Hematopoietic multipotent progenitor cell (in vitro differentiated cells): ENCODE data around the gene RD3L. TPM values are rescaled to one million over a fixed set of nuclear protein-coding genes. Genes with fewer than 3 reads are reported as not detected.
"Not testable (repeated sequence)": the region's sequence is repeated elsewhere in the genome, so short reads cannot be mapped to it uniquely, and the experiment has no call there.

Experiments
- DNase-seq, 3 donors: peaks; one replicate each; pipeline ENCODE4 v3.0.0-alpha.2; 2011 to 2015; ENCODE audit warnings: low read depth in 2 of 3, low spot score in 2 of 3
- total RNA-seq: library from RNA; depleted of rRNA; stranded (reverse); fragments of >200 nt; gene quantifications from one replicate; pipeline ENCODE4 v1.2.3, GENCODE V29; 2012

RD3L gene
- total RNA-seq, 1 donor = not detected

DNA sequence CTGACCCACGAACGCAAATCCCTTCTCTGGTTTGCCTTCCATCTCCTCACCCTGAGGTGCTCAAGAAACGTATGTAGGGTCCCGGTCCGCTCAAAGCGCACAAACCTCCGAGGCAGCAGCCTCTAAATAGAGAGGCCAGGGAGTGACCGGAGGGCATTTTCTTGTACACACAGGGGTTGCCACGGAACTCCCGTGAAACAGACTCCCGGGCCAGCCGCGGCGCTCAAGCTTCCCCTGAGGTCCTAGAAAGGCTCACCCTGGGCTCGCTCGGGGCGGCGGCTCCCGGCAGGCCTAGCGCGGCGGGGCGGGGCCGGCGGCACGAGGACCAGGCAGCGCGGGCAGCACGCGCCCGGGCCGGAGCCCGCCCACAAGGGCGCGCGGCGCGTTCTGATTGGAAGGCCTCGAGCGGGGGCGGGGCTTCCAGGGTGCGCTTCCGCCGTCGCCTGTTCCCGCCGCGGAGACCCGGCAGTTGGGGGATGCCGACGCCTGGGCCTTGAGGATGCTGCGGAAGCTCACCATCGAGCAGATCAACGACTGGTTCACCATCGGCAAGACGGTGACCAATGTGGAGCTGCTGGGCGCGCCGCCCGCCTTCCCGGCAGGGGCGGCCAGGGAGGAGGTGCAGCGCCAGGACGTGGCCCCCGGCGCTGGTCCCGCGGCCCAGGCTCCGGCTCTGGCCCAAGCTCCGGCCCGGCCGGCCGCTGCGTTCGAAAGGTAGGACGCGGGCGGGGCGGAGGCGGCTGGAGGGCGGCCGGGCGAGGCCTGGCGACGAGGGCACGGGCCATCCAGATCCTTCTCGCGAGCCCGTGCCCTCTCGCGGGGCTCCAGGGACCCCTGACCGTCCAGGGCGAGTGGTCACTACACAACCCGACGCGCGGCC is 14.1 kb downstream of the RD3L start, which contains the start of gene TDRD9:
Gene TDRD9, plus strand, starts transcription at position 446 of the 880 bp plus-strand sequence. Its CDS starts 54 bp downstream, at position 500.
- DNase-seq = no peak

DNA sequence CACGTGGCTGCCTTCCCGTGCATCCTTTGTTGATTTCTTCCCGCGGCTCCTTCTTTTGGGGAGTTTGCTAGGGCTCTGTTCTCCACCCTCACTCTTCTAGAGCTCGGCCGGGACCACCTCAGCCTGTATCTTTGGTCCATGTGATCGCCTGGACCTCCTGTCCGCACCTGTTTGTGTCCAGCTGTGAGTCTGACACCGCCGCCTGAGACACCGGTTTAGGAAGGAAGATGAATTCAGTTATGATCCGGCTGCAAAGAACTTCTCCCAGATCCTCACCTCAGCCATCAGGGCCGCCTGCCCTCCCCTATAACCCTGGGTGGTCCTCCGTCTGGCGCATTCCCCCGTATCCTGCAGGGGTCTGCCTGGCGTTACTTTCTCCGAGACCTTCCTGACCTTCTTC is 14.8 kb downstream of the RD3L start:
- no peak for DNase-seq

DNA sequence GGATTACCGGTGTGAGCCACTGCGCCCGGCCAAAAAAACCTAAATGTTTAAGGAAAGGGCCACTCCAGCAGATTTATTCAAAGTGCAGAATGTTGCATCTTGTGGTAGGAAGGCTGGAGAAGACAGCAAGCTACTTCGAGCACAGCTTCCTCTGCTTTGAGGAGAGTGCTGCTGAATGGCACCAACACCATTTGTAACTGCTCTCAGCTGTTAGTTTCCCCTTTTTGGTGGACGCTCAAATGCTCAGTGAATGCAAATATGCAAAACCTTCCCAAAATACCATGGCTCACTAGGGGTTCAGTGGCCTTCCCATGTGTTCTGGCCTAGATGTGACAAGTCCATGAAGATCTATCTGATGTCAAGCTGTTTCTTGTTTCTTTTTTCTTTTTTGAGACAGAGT is 17.0 kb downstream of the RD3L start:
- DNase-seq = peak in 1 of 3 donors; percentile 20

DNA sequence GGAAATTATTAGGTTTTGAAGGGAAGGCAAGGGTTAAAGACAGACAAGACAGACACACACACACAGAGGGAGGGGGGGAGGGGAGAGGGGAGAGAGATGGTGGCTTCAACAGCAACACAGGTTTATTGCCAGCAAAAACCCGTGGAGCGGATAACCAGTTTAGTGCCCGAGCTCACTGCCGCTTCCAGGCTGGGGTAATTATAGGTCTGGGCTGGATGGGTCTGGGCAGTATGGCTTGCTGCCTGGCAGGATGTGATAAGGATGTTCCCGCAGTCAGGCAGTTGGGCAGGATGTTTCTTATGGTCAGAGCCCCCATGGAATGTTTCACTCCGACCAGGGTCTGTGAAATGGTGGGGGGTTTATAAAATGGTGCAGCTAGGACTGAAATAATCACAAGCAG is 18.5 kb downstream of the RD3L start:
- peak in 2 of 3 donors; percentile 69 to 85 for DNase-seq

DNA sequence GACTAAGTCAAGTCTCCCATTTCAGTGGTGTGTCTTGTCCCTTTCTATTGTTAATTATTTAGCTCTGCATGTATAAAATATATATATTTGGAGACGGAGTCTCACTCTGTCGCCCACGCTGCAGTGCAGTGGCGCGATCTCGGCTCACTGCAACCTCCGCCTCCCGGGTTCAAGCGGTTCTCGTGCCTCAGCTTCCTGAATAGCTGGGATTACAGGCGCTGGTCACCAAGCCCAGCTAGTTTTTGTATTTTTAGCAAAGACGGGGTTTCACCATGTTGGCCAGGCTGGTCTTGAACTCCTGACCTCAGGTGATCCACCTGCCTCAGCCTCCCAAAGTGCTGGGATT is 20.5 kb downstream of the RD3L start:
- not testable (repeated sequence) for DNase-seq

DNA sequence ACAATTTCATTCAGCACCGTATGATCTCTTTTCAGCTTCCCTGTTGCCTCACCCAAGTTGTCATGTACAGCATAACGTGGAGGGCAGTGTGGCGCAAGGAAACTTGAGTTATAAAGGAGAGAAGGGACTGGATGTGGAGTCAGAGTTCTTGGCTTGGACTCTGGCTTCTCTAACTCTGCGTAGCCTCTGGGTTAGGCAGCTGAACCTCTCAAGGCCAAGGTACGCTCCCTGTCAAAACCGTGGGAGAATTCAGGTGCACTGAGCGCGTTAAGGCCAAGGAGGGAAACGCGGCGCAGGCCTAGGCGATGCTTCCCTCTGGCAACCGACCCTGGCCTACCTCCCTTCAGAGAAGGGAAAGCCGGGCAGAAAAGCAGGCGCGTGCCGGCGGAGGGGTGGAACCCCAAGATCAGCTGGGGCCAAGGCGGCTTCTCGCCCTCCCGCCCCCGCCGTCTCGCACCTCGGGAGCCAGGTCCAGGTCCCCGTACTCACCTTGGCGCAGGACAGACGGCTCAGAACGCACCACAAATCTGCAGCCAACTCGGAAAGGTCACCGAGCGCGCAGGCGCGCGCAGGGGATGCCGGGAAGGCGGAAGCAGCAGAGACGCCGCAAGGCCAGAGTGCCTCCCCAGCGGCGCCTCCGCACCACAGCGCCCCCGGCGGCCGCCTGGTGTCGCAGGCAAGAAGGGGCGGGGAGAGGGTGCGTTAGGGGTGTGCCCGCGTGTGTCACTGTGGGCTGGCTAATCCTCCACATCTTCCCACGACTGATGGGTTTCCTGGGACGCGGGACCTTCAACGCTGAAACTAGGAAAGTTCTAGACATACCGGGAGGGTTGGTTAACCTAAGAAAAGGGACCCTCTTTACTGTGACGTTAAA is 21.1 kb downstream of the RD3L start:
- DNase-seq = peak; percentile 92 to 95 (median 92)

DNA sequence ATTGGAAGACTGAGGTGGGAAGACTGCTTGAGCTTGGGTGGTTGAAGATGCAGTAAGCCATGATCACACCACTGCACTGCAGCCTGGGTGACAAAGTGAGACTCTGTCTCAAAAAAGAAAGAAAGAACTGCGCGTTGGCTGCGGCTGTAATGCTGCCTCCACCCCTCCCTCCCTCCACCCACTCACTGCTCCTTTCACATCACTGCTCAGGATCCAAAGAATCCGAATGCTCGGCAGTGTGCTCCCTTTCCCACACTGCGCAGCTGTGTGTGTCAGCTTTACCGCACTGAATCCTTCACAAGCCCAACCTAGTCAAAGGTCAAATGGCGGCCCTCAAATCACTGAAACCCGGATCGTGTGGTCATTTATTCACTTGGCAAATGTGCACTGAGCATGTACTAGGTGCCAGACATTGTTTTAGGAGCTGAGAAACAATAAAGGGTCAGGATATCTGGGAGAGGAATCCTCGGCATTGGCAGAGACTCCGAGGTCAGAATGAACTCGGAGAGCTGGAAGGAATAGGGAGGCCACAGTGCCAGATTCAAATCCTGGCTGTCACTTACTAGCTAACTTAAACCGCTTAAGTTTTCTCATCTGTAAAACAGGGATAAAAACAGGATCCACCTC is 25.6 kb downstream of the RD3L start:
- DNase-seq = no peak

DNA sequence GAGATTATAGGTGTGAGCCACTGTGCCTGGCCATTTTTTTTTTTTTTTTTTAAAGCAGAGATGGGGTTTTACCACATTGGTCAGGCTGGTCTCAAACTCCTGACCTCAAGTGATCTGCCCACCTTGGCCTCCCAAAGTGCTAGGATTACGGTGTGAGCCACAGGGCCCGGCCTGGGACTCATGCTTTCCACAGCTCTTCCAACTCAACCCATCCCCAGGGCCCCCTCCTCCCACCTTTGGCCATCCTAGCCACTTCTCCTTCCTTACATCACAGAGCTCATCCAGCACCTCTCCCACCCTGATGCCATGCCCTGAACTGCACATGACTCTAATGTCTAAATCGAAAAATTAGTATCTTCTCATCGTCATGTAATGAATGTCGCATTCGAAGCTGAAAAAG is 26.7 kb downstream of the RD3L start:
- no peak for DNase-seq

DNA sequence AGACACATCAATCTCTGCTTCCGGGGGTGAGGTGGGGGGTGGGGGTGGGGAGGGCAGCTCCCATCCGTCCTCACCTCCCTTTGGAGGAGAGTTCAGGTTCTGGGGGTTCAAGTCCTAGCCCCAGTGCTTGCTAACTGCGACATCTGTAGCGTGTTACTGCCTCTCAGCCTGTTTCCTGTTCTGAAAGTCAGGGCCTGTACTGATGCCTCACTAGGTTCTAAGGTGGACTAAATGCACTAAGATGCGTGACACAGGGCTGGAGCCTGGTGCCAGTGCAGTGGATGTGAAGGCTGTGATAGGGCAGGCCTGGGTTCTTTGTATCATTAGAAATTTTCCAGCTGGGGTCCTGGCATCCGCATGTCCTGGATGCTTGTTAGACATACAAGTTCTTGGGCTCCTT is 31.3 kb downstream of the RD3L start:
- no peak for DNase-seq

DNA sequence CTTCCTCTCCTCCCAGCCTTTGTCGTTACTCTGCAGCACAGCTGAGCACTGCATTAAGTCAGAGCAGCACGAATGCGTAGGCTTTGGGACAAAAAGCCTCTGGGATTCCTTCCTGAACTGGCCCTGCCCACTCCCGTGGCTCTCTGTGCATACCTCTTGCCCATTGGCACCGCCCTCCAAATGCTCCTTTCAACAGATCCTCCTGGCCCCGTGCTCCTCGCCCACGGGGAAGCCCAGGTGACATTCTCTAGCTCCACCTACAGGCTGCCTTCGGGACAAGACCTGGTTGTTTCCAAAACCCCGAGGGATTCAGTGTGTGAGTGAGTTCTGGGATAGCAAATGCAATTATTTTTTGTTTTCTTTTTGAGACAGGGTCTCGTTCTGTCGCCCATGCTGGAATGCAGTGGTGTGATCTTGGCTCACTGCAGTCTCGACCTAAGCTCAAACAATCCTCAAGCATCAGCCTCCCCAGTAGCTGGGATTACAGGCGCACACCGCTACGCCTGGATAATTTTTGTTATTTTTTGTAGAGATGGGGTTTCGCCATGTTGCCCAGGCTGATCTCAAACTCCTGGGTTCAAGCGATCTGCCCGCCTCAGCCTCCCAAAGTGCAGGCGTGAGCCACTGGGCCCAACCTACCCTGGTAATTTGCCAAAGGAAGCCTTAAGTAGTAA is 31.9 kb downstream of the RD3L start:
- DNase-seq = peak; percentile 55 to 64 (median 61)

DNA sequence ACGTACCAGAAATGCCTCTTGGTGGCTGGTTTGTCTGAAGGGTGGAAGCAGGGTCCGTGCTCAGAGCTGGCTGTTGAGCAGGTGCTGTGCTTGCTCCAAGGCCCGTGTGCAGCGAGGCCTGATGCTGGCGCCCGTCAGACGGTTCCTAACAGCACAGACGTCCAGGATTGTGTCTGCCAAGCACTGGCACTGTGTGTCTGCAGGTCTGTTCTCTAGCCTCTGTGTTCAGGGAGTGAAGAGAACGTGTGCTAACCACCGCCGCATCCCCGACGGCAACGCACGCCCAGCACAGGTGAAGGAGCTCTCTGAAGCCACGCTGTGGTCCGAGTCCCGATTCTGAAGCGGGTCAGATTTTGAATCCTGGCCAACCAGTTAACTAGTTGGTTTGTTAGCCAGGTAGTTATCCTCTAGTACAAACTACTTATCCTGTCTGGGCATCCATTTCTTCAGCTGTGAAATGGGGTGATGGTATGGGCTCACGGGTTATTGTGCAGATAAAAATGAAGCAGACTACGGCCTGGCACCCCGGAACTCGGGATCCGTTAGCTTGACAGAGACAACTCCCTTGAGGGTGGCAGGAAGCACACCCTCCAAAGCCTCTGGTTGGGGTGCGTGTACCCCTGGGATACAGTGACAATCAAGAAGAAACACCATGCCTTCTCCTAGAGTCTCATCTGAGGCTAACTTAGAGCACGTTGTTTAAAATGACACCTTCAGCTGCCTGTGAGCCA is 32.6 kb downstream of the RD3L start:
- no peak for DNase-seq

DNA sequence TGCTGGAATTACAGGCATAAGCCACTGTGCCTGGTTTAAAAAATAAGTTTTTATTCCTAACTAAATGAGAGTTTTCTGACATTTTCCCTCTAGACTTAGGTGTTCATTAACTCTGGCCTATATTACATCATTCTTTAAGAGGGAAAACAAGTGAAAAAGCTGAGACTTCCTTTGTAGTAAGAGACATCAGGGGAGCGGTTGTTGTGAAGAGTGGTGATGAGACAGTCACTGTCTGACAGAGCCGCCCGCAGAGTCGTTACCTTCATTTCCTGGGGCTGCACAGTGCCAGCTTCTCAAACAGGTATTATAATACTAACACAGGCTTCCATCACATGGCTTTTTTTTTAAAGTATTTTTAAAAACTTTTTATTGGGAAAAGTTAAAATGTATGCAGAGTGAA is 33.7 kb downstream of the RD3L start:
- DNase-seq = no peak

DNA sequence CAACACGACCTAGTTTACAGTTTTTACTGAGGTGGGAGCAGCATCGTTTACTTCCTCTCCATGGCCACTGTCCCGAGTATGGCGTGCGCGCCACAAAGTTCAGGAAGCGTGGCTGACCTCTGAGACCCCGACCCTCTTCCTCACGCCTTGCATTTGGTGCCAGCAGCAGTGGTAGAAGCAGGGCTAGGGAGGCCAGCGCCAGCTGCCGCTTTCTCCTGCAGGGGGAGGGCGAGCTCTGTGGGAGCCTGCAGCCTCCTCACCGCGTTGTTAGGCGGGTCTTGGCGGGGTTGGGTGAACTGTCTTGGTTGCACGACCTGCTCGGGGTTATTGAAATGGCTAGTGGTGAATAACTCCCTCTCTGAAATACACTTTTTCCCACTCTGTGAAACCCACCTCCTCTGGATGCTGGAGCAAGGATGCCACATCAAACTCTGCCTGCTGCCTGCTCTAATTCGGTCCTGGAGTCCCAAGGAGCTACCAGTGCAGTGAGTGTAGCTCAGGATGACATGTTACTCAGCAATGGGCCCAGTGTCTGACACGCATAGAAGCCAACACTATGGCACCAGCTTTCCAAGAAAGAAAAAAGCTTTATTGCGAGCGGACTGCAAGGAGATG is 36.4 kb downstream of the RD3L start:
- DNase-seq = peak in 2 of 3 donors; percentile 60 to 66

DNA sequence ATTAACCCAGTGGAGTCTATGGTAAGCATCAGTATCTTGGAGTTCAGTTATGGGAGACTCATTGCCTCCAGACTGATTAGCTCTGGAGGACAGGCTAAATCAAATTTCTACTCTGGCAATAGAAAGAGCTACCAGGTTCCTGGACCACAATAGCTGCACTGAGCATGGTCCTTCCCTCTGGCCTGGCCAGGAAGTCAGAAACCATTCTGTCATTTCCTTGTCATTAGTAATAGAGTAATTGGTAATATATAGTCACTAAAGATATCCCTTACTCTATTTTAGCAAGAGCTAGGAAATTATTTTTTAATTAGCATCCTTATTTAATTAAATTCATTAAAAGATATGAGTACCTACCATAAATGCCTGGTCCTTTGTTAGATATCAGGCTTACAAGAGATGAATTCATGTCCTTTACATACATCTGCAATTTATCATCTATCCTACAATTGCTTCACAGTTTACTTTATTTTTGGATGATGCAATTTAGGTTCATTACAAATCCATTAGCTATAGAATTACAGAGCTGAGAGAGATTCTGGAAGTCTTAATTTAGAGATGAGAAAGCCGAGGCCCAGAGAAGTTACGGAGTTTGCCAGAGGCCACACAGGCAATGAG is 37.7 kb downstream of the RD3L start:
- DNase-seq = no peak

DNA sequence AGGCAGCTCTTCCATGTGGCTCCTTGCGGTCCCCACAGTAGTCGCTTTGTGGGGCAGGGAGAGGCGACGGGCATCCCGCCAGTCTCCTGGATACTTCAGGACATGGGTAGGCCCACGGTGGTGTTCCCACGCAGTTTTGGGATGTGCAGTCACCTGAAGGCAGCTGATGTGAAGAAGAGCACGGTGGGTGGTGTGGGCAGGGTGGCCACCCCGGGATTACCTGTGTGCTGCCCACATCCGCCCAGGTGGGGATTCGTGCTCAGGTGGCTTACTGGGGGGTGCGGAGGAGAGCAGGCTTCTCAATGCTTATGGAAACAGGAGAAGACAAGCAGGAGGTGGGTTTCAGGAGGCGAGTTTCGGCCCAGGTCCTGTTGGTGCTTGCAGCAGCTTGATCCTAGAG is 42.5 kb downstream of the RD3L start:
- no peak for DNase-seq

DNA sequence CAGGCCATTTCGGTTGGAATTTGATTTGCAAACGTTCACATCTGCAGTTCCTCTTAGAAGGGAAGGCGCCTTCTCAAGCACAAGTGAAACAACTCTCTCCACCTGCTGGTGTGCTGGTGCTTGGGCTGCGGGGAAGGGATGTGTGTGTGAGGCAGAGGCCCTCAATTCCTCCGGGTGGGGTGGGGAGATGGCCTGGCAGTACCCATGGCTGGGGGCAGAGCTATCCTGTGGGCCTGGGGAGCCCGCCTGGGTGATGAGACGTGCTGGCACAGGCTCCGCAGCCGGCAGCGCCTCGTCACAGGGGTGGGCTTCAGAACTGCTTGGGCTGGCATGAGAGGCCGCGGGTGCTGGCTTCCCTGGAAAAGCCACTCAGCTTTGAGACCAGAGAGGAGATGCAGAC is 43.0 kb downstream of the RD3L start:
- peak in 1 of 3 donors; percentile 41 for DNase-seq

DNA sequence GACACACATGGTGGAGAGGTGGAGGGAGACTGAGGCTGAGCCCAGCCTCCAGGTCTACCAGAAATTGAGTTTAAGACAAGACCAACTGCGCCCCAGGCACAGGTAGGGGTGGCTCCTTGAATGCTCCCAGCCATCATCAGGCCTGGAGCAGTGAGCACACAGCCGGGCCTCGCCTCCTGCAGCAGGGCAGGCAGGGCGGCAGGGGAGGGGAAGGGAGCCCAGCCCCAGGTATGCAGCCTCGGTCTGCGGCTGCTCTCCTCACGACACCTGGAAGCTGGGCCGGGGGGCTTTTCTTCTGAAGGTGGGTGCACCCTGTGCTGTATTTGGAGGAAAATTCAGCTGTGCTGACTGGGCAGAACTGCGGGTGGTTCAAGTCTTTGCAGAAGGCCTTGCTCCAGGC is 43.6 kb downstream of the RD3L start:
- DNase-seq = no peak

DNA sequence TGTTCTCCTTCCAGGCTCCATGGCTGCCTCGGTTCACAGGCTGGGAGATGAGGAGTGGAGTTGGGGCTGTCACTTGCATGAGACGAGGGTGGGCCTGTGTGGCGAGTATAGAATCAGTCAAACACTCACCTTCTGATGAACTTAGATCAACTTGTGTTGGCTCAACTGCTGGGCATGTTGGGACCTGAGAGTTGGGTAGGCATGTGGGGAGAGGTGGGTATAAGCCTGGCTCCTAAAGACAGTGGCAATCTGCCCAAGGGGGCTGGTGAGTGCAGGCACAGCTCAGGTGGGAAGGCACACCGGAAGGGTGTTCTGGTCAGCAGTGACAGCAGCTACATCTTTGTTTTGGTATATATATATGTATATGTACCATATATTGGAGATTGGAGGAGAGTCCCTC is 44.1 kb downstream of the RD3L start:
- no peak for DNase-seq
